K562 (cell line): ENCODE measurements around the gene MAML3. TPM values are rescaled to one million over a fixed set of nuclear protein-coding genes. Genes with fewer than 3 reads are reported as not detected.
A peak's percentile ranks its signal among the peaks of the same experiment; 100 is the strongest.

Experiments
- ATAC-seq: fragments of 200-7000 bp; cut with Tn5 transposase; 3 replicates; pipeline ENCODE4 v1.9.1; 2020; ENCODE audit warnings: moderate library complexity
- BruUV-seq: library from RNA; stranded (reverse); fragments of 400-500 nt; replicated peaks from 2 replicates; lab custom pipeline; 2021; lab: Mats Ljungman, UMichigan
- CTCF ChIA-PET: fragments of 300-600 bp; formaldehyde crosslinking; extraction: SDS; loops from one replicate; lab custom pipeline; 2021; ENCODE audit warnings: low intra/inter-chr PET ratio; lab: Yijun Ruan, JAX
- POLR2A ChIA-PET: fragments of 300-600, 350-650 bp; sonication (Branson Sonifier 250); formaldehyde crosslinking; extraction: SDS; loops from one replicate; lab custom pipeline; 2021; ENCODE audit warnings: antibody characterized with exemption, inconsistent platforms; lab: Yijun Ruan, JAX
- DNase-seq, 4 experiments: peaks; one replicate each; pipeline versions ENCODE4 v3.0.0 to v3.0.0-alpha.2; 2011 to 2018; ENCODE audit warnings: low spot score in 3 of 4, mixed read lengths in 3 of 4; ENCODE audit errors: extremely low read depth in 1 of 4
- FAIRE-seq: peaks from 2 replicates; lab custom pipeline; 2011; peaks lifted over from hg19 to GRCh38; lab: Jason Lieb, UNC
- H2AFZ ChIP-seq: 2 replicates; pipeline ENCODE4 v1.6.0; 2011; ENCODE audit warnings: low read depth, low read length, control low read depth, inconsistent platforms
- H3K27ac ChIP-seq: fragments of 200-600 bp; 3 replicates; pipeline ENCODE4 v1.8.0; 2011; ENCODE audit warnings: low read depth, mild to moderate bottlenecking, control low read depth, inconsistent platforms, low read length, moderate library complexity, mixed read lengths; ENCODE audit errors: extremely low read depth
- H3K27me3 ChIP-seq, 2 experiments: fragments of 300-600 bp in 1 of 2; 2 replicates in 1 of 2; 3 replicates in 1 of 2; pipeline versions ENCODE4 v1.6.0 to v1.8.0; 2011; ENCODE audit warnings: inconsistent platforms in 2 of 2, low read length in 2 of 2, mild to moderate bottlenecking in 1 of 2, mixed read lengths in 1 of 2, moderate library complexity in 1 of 2; ENCODE audit not compliant: control insufficient read depth in 2 of 2, insufficient read depth in 2 of 2
- H3K36me3 ChIP-seq: fragments of 300-600 bp; 3 replicates; pipeline ENCODE4 v1.8.0; 2011; ENCODE audit warnings: mild to moderate bottlenecking, low read length, inconsistent platforms; ENCODE audit not compliant: control insufficient read depth, insufficient read depth
- H3K4me1 ChIP-seq, 2 experiments: fragments of 200-600 bp in 1 of 2; replicated peaks in 1 of 2; 2 replicates in 1 of 2; 3 replicates in 1 of 2; pipeline versions ENCODE4 v1.5.1 to v1.8.0; 2011; ENCODE audit warnings: inconsistent platforms in 2 of 2, low read length in 2 of 2, mild to moderate bottlenecking in 1 of 2, mixed read lengths in 1 of 2, moderate library complexity in 1 of 2; ENCODE audit not compliant: control insufficient read depth in 2 of 2, insufficient read depth in 2 of 2
- H3K4me2 ChIP-seq: 2 replicates; pipeline ENCODE4 v1.6.1; 2011; ENCODE audit warnings: low read length, control low read depth, inconsistent platforms, mixed read lengths; ENCODE audit not compliant: insufficient read depth
- H3K4me3 ChIP-seq: fragments of 200-600 bp; sonication (generic), shearing (Covaris generic); 2 replicates; pipeline ENCODE4 v1.5.1; 2016; ENCODE audit warnings: control low read depth, inconsistent platforms
- H3K79me2 ChIP-seq: fragments of 200-600 bp; 3 replicates; pipeline ENCODE4 v1.8.0; 2011; ENCODE audit warnings: low read length, inconsistent platforms; ENCODE audit not compliant: control insufficient read depth, insufficient read depth
- H3K9ac ChIP-seq, 2 experiments: 2 replicates each; pipeline versions ENCODE4 v1.6.0 to v1.6.1; 2011; ENCODE audit warnings: low read depth in 2 of 2, low read length in 2 of 2, control low read depth in 1 of 2, inconsistent platforms in 1 of 2, mild to moderate bottlenecking in 1 of 2, mixed read lengths in 1 of 2; ENCODE audit not compliant: insufficient read depth in 1 of 2
- H3K9me1 ChIP-seq: one replicate; pipeline ENCODE4 v1.6.0; 2011; ENCODE audit warnings: inconsistent platforms, mild to moderate bottlenecking, low read length, moderate library complexity; ENCODE audit not compliant: control insufficient read depth, insufficient read depth
- H3K9me3 ChIP-seq: replicated peaks from 2 replicates; pipeline ENCODE4 v1.5.1; 2011; ENCODE audit warnings: low read depth, low read length, inconsistent platforms; ENCODE audit not compliant: control insufficient read depth, insufficient read depth
- H4K20me1 ChIP-seq: replicated peaks from 2 replicates; pipeline ENCODE4 v1.6.1; 2011; ENCODE audit warnings: low read length, inconsistent platforms, mixed read lengths; ENCODE audit not compliant: control insufficient read depth, insufficient read depth
- EWSR1 ChIP-seq: fragments of 450-650 bp; IDR thresholded peaks from 2 replicates; pipeline ENCODE4 v1.6.1; 2018; ENCODE audit warnings: borderline replicate concordance, mild to moderate bottlenecking, low read depth, moderate library complexity; ENCODE audit not compliant: partially characterized antibody
- NRF1 ChIP-seq, 2 experiments: fragments of 450-650 bp; IDR thresholded peaks in 1 of 2; conservative IDR thresholded peaks in 1 of 2; 2 replicates each; pipeline ENCODE4 v1.6.1; 2014; ENCODE audit warnings: mild to moderate bottlenecking in 2 of 2
- ZBTB7A ChIP-seq: IDR thresholded peaks from 2 replicates; pipeline ENCODE4 v1.6.1; 2011; ENCODE audit warnings: low read depth, mild to moderate bottlenecking, low read length, moderate library complexity, borderline replicate concordance; ENCODE audit not compliant: control insufficient read depth
- WGBS: fragments of 100-300 bp; shearing (Covaris generic); methylation state at CpG from one replicate; pipeline ENCODE4 v1.1.6; 2016; ENCODE audit warnings: low coverage, mixed read lengths; ENCODE audit not compliant: insufficient coverage; ENCODE audit errors: missing lambda C conversion rate; 5-methylcytosine and 5-hydroxymethylcytosine counted together
- in situ Hi-C: fragments of 300-500 bp; cut with MboI; formaldehyde crosslinking; loops from 4 replicates; pipeline ENCODE4 v1.15.0; 2018; ENCODE audit warnings: inconsistent platforms, mixed read lengths
- intact Hi-C: fragments of 100-400 bp; cut with micrococcal nuclease; formaldehyde crosslinking; loops from 2 replicates; pipeline ENCODE4 v1.14.2; 2022
- polyA plus RNA-seq, 8 experiments: library from polyadenylated mRNA; depleted of rRNA in 4 of 8; stranded (reverse) in 5 of 8; unstranded in 3 of 8; fragments of >200 nt; fragmentation: Nextera tagmentation in 2 of 8; fragmentation: Illumina TruSeq in 1 of 8; extraction: Ambion mirVana in 2 of 8; extraction: Trizol in 1 of 8; gene quantifications; 2 replicates each; pipeline versions ENCODE4 v1.2.1 to v1.2.3, GENCODE V29; 2011 to 2014; ENCODE audit warnings: inconsistent platforms in 1 of 8, missing spikeins in 1 of 8
- total RNA-seq, 7 experiments: library from RNA; depleted of rRNA in 6 of 7; stranded (reverse); fragments of >200 nt in 6 of 7; fragmentation: Illumina TruSeq in 2 of 7; extraction: Trizol in 2 of 7; gene quantifications; 2 replicates each; pipeline versions ENCODE4 v1.2.1 to v1.2.3, GENCODE V29; 2011 to 2021; ENCODE audit warnings: low replicate concordance in 1 of 7
- TF ChIP-seq, protein P1 (sequence below): fragments of 250-450 bp; sonication (Bioruptor Pico); IDR thresholded peaks from 2 replicates; pipeline ENCODE4 v1.5.0; 2021
- TF ChIP-seq, protein P2 (sequence below): fragments of 450-650 bp; IDR thresholded peaks from 2 replicates; pipeline ENCODE4 v1.6.1; 2016; ENCODE audit warnings: low read depth
- TF ChIP-seq, protein P3 (sequence below): fragments of 450-650 bp; IDR thresholded peaks from 2 replicates; pipeline ENCODE4 v1.6.1; 2017; ENCODE audit warnings: antibody characterized with exemption, mild to moderate bottlenecking

Gene MAML3
- total and polyA plus RNA-seq, 9 of the 15 experiments (the other 6 are each of a cell fraction or from before 2014, with no cell fraction given), result 0.01 to 0.55 (median 0.25) TPM

DNA sequence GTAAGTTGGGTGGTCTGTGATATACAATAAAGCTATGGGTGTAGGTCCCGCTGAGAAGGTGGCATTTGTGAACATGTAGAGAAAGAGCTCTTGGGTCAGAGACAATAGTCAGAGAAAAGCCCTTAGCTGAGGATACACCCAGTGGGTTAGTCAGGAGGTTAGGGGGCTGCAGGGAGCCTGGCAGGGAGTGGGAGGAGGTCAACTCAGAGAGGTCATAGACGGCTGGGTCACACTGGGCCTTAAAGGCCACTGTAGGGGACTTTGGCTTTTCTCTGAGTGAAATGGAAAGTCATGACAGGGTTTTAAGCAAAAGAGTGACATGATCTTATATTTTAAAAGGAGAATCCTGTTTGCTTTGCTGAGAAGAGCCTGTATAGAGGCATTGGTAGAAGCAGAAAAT, 471.7 kb downstream of the MAML3 start:
- Histone ChIP-seq H3K79me2 (peaks cover 10% of the 10 kb centered on the region), H4K20me1 (no peaks in the 10 kb centered on the region)
- CTCF ChIA-PET, result no interaction called here

More for the DNA sequence above, 471.7 kb downstream of the MAML3 start:
- Histone ChIP-seq H3K4me3 (no peak overlapping the region), H3K36me3 (peaks cover 43% of the 10 kb centered on the region; the same call in 2 of the 3 replicates), H3K9me1 (no peaks in the 10 kb centered on the region), H3K27ac (peak overlapping the region; percentile 51; the same call in 2 of the 3 replicates), H3K27me3 (no peaks in the 10 kb centered on the region), H2AFZ (peak overlapping the region; percentile 20), H3K9me3 (peaks cover 14% of the 10 kb centered on the region), H3K4me1 (peaks cover 4 to 36% of the 10 kb centered on the region in 2 experiments; a peak in 4 of 5 replicates), H3K4me2 (no peak overlapping the region), H3K9ac (no peak overlapping the region)
- no TSS peak for BruUV-seq
- DNase-seq (peak in 1 of 4 experiments; percentile 35), FAIRE-seq (no peak), ATAC-seq (peak; percentile 56)
- 80% methylated on average over 1 of the region's 2 CpGs for whole genome bisulfite sequencing
- TF ChIP-seq, protein P1, sequence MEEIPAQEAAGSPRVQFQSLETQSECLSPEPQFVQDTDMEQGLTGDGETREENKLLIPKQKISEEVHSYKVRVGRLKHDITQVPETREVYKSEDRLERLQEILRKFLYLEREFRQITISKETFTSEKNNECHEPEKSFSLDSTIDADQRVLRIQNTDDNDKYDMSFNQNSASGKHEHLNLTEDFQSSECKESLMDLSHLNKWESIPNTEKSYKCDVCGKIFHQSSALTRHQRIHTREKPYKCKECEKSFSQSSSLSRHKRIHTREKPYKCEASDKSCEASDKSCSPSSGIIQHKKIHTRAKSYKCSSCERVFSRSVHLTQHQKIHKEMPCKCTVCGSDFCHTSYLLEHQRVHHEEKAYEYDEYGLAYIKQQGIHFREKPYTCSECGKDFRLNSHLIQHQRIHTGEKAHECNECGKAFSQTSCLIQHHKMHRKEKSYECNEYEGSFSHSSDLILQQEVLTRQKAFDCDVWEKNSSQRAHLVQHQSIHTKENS (CRISPR knock-in tag), result no peak
- 0 out of 2 replicates have a peak, but pooled peaks have one; percentile 8 for TF ChIP-seq ZBTB7A
- TF ChIP-seq EWSR1, result no peak
- TF ChIP-seq NRF1 (conservative IDR thresholded peaks at IDR 0.05 in 1 of 2, IDR thresholded peaks at IDR 0.05 in 1 of 2), result no peak
- TF ChIP-seq, protein P2, sequence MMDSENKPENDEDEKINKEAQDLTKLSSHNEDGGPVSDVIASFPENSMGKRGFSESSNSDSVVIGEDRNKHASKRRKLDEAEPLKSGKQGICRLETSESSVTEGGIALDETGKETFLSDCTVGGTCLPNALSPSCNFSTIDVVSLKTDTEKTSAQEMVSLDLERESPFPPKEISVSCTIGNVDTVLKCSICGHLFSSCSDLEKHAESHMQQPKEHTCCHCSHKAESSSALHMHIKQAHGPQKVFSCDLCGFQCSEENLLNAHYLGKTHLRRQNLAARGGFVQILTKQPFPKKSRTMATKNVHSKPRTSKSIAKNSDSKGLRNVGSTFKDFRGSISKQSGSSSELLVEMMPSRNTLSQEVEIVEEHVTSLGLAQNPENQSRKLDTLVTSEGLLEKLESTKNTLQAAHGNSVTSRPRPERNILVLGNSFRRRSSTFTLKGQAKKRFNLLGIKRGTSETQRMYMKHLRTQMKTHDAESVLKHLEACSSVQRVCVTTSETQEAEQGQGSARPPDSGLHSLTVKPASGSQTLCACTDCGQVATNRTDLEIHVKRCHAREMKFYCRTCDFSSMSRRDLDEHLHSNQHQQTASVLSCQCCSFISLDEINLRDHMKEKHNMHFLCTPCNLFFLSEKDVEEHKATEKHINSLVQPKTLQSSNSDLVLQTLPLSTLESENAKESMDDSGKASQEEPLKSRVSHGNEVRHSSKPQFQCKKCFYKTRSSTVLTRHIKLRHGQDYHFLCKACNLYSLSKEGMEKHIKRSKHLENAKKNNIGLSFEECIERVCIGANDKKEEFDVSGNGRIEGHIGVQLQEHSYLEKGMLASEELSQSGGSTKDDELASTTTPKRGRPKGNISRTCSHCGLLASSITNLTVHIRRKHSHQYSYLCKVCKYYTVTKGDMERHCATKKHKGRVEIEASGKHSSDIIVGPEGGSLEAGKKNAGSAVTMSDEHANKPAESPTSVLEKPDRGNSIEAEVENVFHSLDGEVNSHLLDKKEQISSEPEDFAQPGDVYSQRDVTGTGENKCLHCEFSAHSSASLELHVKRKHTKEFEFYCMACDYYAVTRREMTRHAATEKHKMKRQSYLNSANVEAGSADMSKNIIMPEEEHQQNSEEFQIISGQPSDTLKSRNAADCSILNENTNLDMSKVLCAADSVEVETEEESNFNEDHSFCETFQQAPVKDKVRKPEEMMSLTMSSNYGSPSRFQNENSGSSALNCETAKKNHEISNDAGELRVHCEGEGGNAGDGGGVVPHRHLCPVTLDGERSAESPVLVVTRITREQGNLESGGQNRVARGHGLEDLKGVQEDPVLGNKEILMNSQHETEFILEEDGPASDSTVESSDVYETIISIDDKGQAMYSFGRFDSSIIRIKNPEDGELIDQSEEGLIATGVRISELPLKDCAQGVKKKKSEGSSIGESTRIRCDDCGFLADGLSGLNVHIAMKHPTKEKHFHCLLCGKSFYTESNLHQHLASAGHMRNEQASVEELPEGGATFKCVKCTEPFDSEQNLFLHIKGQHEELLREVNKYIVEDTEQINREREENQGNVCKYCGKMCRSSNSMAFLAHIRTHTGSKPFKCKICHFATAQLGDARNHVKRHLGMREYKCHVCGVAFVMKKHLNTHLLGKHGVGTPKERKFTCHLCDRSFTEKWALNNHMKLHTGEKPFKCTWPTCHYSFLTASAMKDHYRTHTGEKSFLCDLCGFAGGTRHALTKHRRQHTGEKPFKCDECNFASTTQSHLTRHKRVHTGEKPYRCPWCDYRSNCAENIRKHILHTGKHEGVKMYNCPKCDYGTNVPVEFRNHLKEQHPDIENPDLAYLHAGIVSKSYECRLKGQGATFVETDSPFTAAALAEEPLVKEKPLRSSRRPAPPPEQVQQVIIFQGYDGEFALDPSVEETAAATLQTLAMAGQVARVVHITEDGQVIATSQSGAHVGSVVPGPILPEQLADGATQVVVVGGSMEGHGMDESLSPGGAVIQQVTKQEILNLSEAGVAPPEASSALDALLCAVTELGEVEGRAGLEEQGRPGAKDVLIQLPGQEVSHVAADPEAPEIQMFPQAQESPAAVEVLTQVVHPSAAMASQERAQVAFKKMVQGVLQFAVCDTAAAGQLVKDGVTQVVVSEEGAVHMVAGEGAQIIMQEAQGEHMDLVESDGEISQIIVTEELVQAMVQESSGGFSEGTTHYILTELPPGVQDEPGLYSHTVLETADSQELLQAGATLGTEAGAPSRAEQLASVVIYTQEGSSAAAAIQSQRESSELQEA, result peak; percentile 50
- TF ChIP-seq, protein P3, sequence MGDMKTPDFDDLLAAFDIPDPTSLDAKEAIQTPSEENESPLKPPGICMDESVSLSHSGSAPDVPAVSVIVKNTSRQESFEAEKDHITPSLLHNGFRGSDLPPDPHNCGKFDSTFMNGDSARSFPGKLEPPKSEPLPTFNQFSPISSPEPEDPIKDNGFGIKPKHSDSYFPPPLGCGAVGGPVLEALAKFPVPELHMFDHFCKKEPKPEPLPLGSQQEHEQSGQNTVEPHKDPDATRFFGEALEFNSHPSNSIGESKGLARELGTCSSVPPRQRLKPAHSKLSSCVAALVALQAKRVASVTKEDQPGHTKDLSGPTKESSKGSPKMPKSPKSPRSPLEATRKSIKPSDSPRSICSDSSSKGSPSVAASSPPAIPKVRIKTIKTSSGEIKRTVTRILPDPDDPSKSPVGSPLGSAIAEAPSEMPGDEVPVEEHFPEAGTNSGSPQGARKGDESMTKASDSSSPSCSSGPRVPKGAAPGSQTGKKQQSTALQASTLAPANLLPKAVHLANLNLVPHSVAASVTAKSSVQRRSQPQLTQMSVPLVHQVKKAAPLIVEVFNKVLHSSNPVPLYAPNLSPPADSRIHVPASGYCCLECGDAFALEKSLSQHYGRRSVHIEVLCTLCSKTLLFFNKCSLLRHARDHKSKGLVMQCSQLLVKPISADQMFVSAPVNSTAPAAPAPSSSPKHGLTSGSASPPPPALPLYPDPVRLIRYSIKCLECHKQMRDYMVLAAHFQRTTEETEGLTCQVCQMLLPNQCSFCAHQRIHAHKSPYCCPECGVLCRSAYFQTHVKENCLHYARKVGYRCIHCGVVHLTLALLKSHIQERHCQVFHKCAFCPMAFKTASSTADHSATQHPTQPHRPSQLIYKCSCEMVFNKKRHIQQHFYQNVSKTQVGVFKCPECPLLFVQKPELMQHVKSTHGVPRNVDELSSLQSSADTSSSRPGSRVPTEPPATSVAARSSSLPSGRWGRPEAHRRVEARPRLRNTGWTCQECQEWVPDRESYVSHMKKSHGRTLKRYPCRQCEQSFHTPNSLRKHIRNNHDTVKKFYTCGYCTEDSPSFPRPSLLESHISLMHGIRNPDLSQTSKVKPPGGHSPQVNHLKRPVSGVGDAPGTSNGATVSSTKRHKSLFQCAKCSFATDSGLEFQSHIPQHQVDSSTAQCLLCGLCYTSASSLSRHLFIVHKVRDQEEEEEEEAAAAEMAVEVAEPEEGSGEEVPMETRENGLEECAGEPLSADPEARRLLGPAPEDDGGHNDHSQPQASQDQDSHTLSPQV, result 0 out of 2 replicates have a peak, but pooled peaks have one; percentile 34
- in situ Hi-C loops (no loop called here), intact Hi-C loops (loop anchor here (2.0 kb wide), 1 partner anchor 16 kb away; no protein-coding TSS in a partner anchor)
- POLR2A ChIA-PET, result interaction anchor here (0.6 to 1.5 kb wide), 2 partner anchors 9 to 11 kb away, joined by 3 read pairs; no protein-coding TSS in a partner anchor
